ENCODE data around the gene CD2. TPM values are rescaled to one million over a fixed set of nuclear protein-coding genes. Genes with fewer than 3 reads are reported as not detected.

The CD2 gene
- total and polyA plus RNA-seq, 2 donors (not counting 3 experiments of a cell fraction or from before 2014, with no cell fraction given) = not detected

GRCh38 chr1:116717318-116717717, 36.9 kb upstream of the CD2 start:
- Histone ChIP-seq H2AFZ (ENCODE audit: low read depth, low read length) (no peak overlapping the region), H3K36me3 (ENCODE audit: control insufficient read depth in 2 of 2, extremely low read depth in 1 of 2, insufficient read depth in 2 of 2, low read length in 2 of 2) (no peaks in the 10 kb centered on the region), H3K9me3 (replicated peaks; ENCODE audit: control insufficient read depth, insufficient read depth, low read length) (no peaks in the 10 kb centered on the region), H4K20me1 (replicated peaks; ENCODE audit: control insufficient read depth, extremely low read depth, insufficient read depth, low read length) (no peaks in the 10 kb centered on the region), H3K4me2 (ENCODE audit: insufficient read depth, low read length) (no peak overlapping the region), H3K27ac (ENCODE audit: insufficient read depth, low read depth, low read length) (no peak overlapping the region), H3K9me1 (replicated peaks; ENCODE audit: control insufficient read depth, extremely low read depth, insufficient read depth, low read length) (no peaks in the 10 kb centered on the region), H3K9ac (replicated peaks; ENCODE audit: extremely low read depth, insufficient read depth, low read length) (no peak overlapping the region), H3K27me3 (ENCODE audit: control insufficient read depth in 2 of 2, insufficient read depth in 2 of 2, low read length in 2 of 2) (no peaks in the 10 kb centered on the region), H3K4me1 (ENCODE audit: control insufficient read depth, extremely low read depth, insufficient read depth, low read length) (peaks cover 8% of the 10 kb centered on the region), H3K4me3 (replicated peaks in 1 of 3; ENCODE audit: insufficient read depth in 1 of 3, low read depth in 1 of 3, low read length in 3 of 3) (no peak overlapping the region), H3K79me2 (ENCODE audit: control insufficient read depth, insufficient read depth, low read length) (no peaks in the 10 kb centered on the region)
- TF ChIP-seq FOS (IDR thresholded peaks at IDR 0.05; ENCODE audit: borderline replicate concordance, insufficient read depth, low read length) (no peak), JUN (IDR thresholded peaks at IDR 0.05; ENCODE audit: borderline replicate concordance, insufficient read depth, insufficient read length, low read depth) (no peak), EZH2 (IDR thresholded peaks at IDR 0.05; ENCODE audit: borderline replicate concordance, low read depth, low read length, severe bottlenecking) (no peak), POLR2AphosphoS5 (IDR thresholded peaks at IDR 0.05; ENCODE audit: insufficient read depth, low read depth, low read length) (no peak), MAX (IDR thresholded peaks at IDR 0.05; ENCODE audit: insufficient read depth, insufficient read length) (no peak), CTCF (IDR thresholded peaks at IDR 0.05; ENCODE audit: extremely low read depth in 1 of 2, insufficient read depth in 1 of 2, low read depth in 1 of 2, low read length in 2 of 2) (no peak), GATA2 (IDR thresholded peaks at IDR 0.05; ENCODE audit: insufficient read depth, insufficient read length, low read depth, low read length) (no peak), POLR2A (IDR thresholded peaks at IDR 0.05; ENCODE audit: low read depth, low read length) (no peak), MYC (IDR thresholded peaks at IDR 0.05; ENCODE audit: low read depth, low read length) (no peak)
- ChIA-PET POLR2A (no interaction called here), CTCF (no interaction called here)
- intact Hi-C loops (cut with micrococcal nuclease) (no loop called here), dilution Hi-C loops (cut with MboI; ENCODE audit: extremely low pct_ligation_motif_present, low sequenced_read_pairs) (no loop called here)
- DNase-seq (ENCODE audit: low read depth, low spot score) (no peak), FAIRE-seq (no peak)
- BruUV-seq (replicated peaks) = no TSS peak
